PC-3 (cell line): ENCODE measurements around the gene ACTG1. TPM values are rescaled to one million over a fixed set of nuclear protein-coding genes. Genes with fewer than 3 reads are reported as not detected.
A peak's percentile ranks its signal among the peaks of the same experiment; 100 is the strongest.

Experiments
- ATAC-seq: fragments of 200-7000 bp; cut with Tn5 transposase; 2 replicates; pipeline ENCODE4 v1.9.1; 2020; ENCODE audit warnings: mild to moderate bottlenecking, moderate library complexity
- BruUV-seq: library from RNA; stranded (reverse); fragments of 400-500 nt; replicated peaks from 2 replicates; lab custom pipeline; 2021; lab: Mats Ljungman, UMichigan
- CTCF ChIA-PET: fragments of 300-600 bp; sonication (Branson Sonifier 250); formaldehyde crosslinking; loops from one replicate; lab custom pipeline; 2022; ENCODE audit warnings: antibody characterized with exemption; lab: Charles Lee
- POLR2A ChIA-PET: fragments of 300-600 bp; sonication (Branson Sonifier 250); formaldehyde crosslinking; loops from one replicate; lab custom pipeline; 2022; ENCODE audit warnings: antibody characterized with exemption; ENCODE audit not compliant: unreplicated experiment; lab: Charles Lee
- DNase-seq: peaks from one replicate; pipeline ENCODE4 v3.0.0-alpha.2; 2015
- H2AFZ ChIP-seq: fragments of 300-600 bp; sonication (generic); 2 replicates; pipeline ENCODE4 v1.6.0; 2016; ENCODE audit warnings: antibody characterized with exemption, low read length
- H3F3A ChIP-seq: fragments of 300-600 bp; sonication (generic); one replicate; pipeline ENCODE4 v1.6.0; 2017; ENCODE audit warnings: antibody characterized with exemption, low read length, control low read depth, mild to moderate bottlenecking; ENCODE audit not compliant: unreplicated experiment
- H3K27ac ChIP-seq: fragments of 300-600 bp; sonication (generic); 2 replicates; pipeline ENCODE4 v1.5.1; 2016; ENCODE audit warnings: mild to moderate bottlenecking, low read length
- H3K27me3 ChIP-seq: fragments of 300-600 bp; sonication (generic); 2 replicates; pipeline ENCODE4 v1.6.1; 2016; ENCODE audit warnings: low read length, mixed read lengths
- H3K36me3 ChIP-seq: fragments of 300-600 bp; sonication (generic); 2 replicates; pipeline ENCODE4 v1.6.1; 2016; ENCODE audit warnings: low read depth, mixed run types, low read length, mixed read lengths
- H3K4me1 ChIP-seq: fragments of 300-600 bp; sonication (generic); 2 replicates; pipeline ENCODE4 v1.5.1; 2016; ENCODE audit warnings: low read length; ENCODE audit not compliant: insufficient read depth
- H3K4me2 ChIP-seq: fragments of 300-600 bp; sonication (generic); 2 replicates; pipeline ENCODE4 v1.6.0; 2016; ENCODE audit warnings: low read length
- H3K4me3 ChIP-seq: fragments of 300-600 bp; sonication (generic); 2 replicates; pipeline ENCODE4 v1.5.1; 2016; ENCODE audit warnings: mild to moderate bottlenecking, low read length, mixed read lengths
- H3K79me2 ChIP-seq: fragments of 300-600 bp; sonication (generic); 2 replicates; pipeline ENCODE4 v1.6.1; 2017; ENCODE audit warnings: low read length, mixed read lengths
- H3K9ac ChIP-seq: fragments of 300-600 bp; sonication (generic); 2 replicates; pipeline ENCODE4 v1.6.0; 2016; ENCODE audit warnings: mild to moderate bottlenecking, low read length
- H3K9me2 ChIP-seq: fragments of 300-600 bp; sonication (generic); replicated peaks from 2 replicates; pipeline ENCODE4 v1.6.1; 2016; ENCODE audit warnings: mixed run types, low read length, mixed read lengths
- H3K9me3 ChIP-seq: fragments of 300-600 bp; sonication (generic); 2 replicates; pipeline ENCODE4 v1.6.1; 2016; ENCODE audit warnings: low read length, mixed read lengths
- H4K20me1 ChIP-seq: fragments of 300-600 bp; sonication (generic); 2 replicates; pipeline ENCODE4 v1.6.1; 2016; ENCODE audit warnings: low read length, mixed read lengths
- EZH2 ChIP-seq: fragments of 300-600 bp; sonication (generic); IDR thresholded peaks from one replicate; pipeline ENCODE4 v1.6.1; 2017; ENCODE audit warnings: antibody characterized with exemption, mild to moderate bottlenecking, low read length; ENCODE audit not compliant: unreplicated experiment
- EZH2phosphoT487 ChIP-seq: fragments of 300-600 bp; sonication (generic); IDR thresholded peaks from 2 replicates; pipeline ENCODE4 v1.6.1; 2018; ENCODE audit warnings: mild to moderate bottlenecking, antibody characterized with exemption, low read length, borderline replicate concordance
- intact Hi-C: fragments of 100-400 bp; cut with micrococcal nuclease; formaldehyde crosslinking; loops from 2 replicates; pipeline ENCODE4 v1.9.0; 2023
- total RNA-seq: library from RNA; depleted of rRNA; stranded (reverse); fragments of >200 nt; gene quantifications from 2 replicates; pipeline ENCODE4 v1.2.3, GENCODE V29; 2014
- TF ChIP-seq, protein P1 (sequence below): fragments of 300-600 bp; sonication (generic); conservative IDR thresholded peaks from 2 replicates; pipeline ENCODE4 v1.5.1; 2017; ENCODE audit warnings: antibody characterized with exemption, low read depth, mild to moderate bottlenecking, low read length

ACTG1 gene
- total RNA-seq, 1 experiment from 2014 or later, result 4,503 TPM

- peaks cover 27% of the 10 kb centered on the region for H3K4me1 ChIP-seq
- POLR2A ChIA-PET, result interaction anchor here (0.6 to 1.0 kb wide), 5 partner anchors 10 to 1714 kb away, joined by 3 to 28 read pairs (median 4); no protein-coding TSS in a partner anchor
- H4K20me1 ChIP-seq, result no peaks in the 10 kb centered on the region
- no peak overlapping the region for H3K27ac ChIP-seq
- peak; percentile 22 for DNase-seq
- BruUV-seq, result no TSS peak
- H3K4me3 ChIP-seq, result peak overlapping the region; percentile 77
- ATAC-seq, result no peak
- peak overlapping the region; percentile 83 for H3K9ac ChIP-seq
- intact Hi-C loops, result no loop called here
- H3K4me2 ChIP-seq, result peak overlapping the region; percentile 93
- H3K79me2 ChIP-seq, result peaks cover 31% of the 10 kb centered on the region
- TF ChIP-seq EZH2 (no peak), EZH2phosphoT487 (no peak)
- TF ChIP-seq, protein P1, sequence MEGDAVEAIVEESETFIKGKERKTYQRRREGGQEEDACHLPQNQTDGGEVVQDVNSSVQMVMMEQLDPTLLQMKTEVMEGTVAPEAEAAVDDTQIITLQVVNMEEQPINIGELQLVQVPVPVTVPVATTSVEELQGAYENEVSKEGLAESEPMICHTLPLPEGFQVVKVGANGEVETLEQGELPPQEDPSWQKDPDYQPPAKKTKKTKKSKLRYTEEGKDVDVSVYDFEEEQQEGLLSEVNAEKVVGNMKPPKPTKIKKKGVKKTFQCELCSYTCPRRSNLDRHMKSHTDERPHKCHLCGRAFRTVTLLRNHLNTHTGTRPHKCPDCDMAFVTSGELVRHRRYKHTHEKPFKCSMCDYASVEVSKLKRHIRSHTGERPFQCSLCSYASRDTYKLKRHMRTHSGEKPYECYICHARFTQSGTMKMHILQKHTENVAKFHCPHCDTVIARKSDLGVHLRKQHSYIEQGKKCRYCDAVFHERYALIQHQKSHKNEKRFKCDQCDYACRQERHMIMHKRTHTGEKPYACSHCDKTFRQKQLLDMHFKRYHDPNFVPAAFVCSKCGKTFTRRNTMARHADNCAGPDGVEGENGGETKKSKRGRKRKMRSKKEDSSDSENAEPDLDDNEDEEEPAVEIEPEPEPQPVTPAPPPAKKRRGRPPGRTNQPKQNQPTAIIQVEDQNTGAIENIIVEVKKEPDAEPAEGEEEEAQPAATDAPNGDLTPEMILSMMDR, result no peak
- peak overlapping the region; percentile 76 for H2AFZ ChIP-seq
- H3K9me2 ChIP-seq, result no peaks in the 10 kb centered on the region
- no peaks in the 10 kb centered on the region for H3K27me3 ChIP-seq
- no peaks in the 10 kb centered on the region for H3F3A ChIP-seq
- CTCF ChIA-PET, result interaction anchor here (0.5 to 0.8 kb wide), 2 partner anchors 32 to 33 kb away, joined by 3 to 4 read pairs; no protein-coding TSS in a partner anchor
- no peaks in the 10 kb centered on the region for H3K9me3 ChIP-seq
- peaks cover under 1% of the 10 kb centered on the region; the same call in 1 of the 2 replicates for H3K36me3 ChIP-seq
These were observed 39.1 kb upstream of the ACTG1 start for GRCh38 chr17:81551458-81552243.

DNA sequence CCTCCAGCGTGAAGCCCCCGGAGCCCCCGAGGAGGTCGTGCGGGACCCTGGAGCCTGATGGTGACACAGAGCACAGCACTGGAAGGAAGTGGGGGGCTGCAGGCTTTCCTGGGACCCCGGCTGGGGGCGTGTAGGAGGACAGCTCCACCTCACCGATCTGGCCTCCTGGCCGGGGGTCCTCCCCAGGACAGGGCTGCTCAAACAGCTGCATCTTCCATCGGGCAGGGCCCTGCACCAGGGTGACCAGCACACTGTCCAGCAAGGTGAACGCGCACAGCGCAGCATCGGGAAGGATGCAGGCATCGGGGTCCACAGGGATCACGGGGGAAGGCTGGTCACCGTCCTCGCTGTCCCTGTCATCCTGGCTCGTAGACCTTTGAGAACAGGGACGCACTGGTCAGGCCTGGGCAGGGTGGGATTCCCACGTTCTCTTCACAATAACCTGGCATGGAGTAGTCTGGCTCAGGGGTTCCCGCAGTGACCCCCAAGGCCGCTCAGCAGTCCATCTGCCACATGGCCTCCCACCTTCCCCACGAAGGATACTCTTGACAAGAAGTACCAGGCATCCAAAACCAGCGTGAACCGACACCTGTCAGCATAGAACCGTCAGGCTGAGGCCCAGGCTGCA, 38.3 kb upstream of the ACTG1 start:
- Histone ChIP-seq H3K27ac (no peak overlapping the region), H3K36me3 (no peaks in the 10 kb centered on the region; the same call in 1 of the 2 replicates), H3K9me3 (no peaks in the 10 kb centered on the region), H3K9me2 (no peaks in the 10 kb centered on the region), H3K4me1 (peaks cover 20% of the 10 kb centered on the region), H3K79me2 (peaks cover 31% of the 10 kb centered on the region), H3K9ac (peak overlapping the region; percentile 83; the same call in 1 of the 2 replicates), H3K4me3 (peak overlapping the region; percentile 77), H4K20me1 (no peaks in the 10 kb centered on the region), H2AFZ (no peak overlapping the region), H3K4me2 (peak overlapping the region; percentile 93), H3K27me3 (no peaks in the 10 kb centered on the region), H3F3A (no peaks in the 10 kb centered on the region)
- intact Hi-C loops, result no loop called here
- ChIA-PET CTCF (interaction anchor here (0.5 kb wide), 1 partner anchor 33 kb away, joined by 3 read pairs; no protein-coding TSS in a partner anchor), POLR2A (interaction anchor here (0.6 to 1.0 kb wide), 3 partner anchors 36 to 1713 kb away, joined by 3 to 28 read pairs (median 4); no protein-coding TSS in a partner anchor)
- no peak for TF ChIP-seq EZH2
- TF ChIP-seq EZH2phosphoT487, result no peak
- TF ChIP-seq, protein P1, result no peak
- no peak for DNase-seq
- no peak for ATAC-seq
- BruUV-seq, result TSS peak; percentile 11
